ENCODE results near the gene FAM136A. TPM values are rescaled to one million over a fixed set of nuclear protein-coding genes. Genes with fewer than 3 reads are reported as not detected.

The FAM136A gene
- total and polyA plus RNA-seq, 2 of the 13 experiments (the other 11 are each of a cell fraction or from before 2014, with no cell fraction given), result 77.8 to 126 TPM

DNA sequence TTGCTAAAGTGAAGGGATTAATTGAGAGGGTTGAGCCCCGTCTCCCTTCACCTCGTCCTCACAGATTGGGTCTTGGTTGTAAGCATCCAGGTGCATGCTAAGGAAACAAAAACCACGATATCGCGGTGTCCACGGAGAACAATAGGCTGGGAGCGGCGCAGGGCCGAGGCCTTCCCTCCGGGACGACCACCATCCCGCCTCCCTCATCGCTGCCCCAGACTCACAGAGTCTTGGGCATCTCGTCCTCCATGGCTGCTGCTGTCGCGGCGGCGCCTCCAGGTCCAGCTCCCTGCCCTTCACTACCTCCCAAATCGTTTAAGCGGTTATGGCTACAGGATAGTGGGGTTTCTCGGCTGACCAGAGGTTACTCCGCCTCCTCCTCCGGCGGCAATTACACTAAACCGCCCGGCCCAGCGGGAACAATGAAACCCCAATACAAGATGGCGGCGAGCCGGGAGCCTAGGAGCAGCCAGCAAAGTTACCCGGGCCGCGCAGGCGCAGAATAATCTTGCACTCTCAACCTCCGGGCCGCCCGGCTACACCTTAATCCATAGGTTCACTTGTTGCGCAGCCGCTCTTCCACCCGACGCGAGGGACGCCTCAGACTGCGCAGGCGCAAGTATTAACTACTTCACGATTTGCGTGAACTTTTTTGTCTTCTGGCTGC lies 53.6 kb downstream of the FAM136A start, which contains the start of gene TIA1 (continued):
- TF ChIP-seq PATZ1 (CRISPR knock-in tag; IDR thresholded peaks at IDR 0.05) (0 out of 2 replicates have a peak, but pooled peaks have one; percentile 7), ZNF577 (CRISPR knock-in tag; IDR thresholded peaks at IDR 0.05; ENCODE audit: borderline replicate concordance, low read depth) (0 out of 2 replicates have a peak, but pooled peaks have one; percentile 39), ZNF709 (CRISPR knock-in tag; IDR thresholded peaks at IDR 0.05) (peak; percentile 79; the same call in 1 of the 2 replicates), ZNF550 (CRISPR knock-in tag; IDR thresholded peaks at IDR 0.05; ENCODE audit: borderline replicate concordance) (no peak), SMARCC2 (IDR thresholded peaks at IDR 0.05) (no peak), POLR2A (IDR thresholded peaks at IDR 0.05; ENCODE audit: insufficient read depth in 1 of 2, low read depth in 2 of 2, low read length in 2 of 2) (peak; percentile 92 to 98), ZBTB44 (CRISPR knock-in tag; IDR thresholded peaks at IDR 0.05) (peak; percentile 87), SNAPC2 (CRISPR knock-in tag; IDR thresholded peaks at IDR 0.05) (peak; percentile 83; the same call in 1 of the 2 replicates), ZNF143 (CRISPR knock-in tag; IDR thresholded peaks at IDR 0.05) (no peak), LRRFIP1 (CRISPR knock-in tag; conservative IDR thresholded peaks at IDR 0.05) (no peak), FLYWCH1 (CRISPR knock-in tag; IDR thresholded peaks at IDR 0.05) (no peak), HOXA3 (CRISPR knock-in tag; IDR thresholded peaks at IDR 0.05) (peak; percentile 94), PAWR (CRISPR knock-in tag; IDR thresholded peaks at IDR 0.05; ENCODE audit: borderline replicate concordance) (no peak; the same call in 1 of the 2 replicates), NR2F2 (IDR thresholded peaks at IDR 0.05; ENCODE audit: borderline replicate concordance, low read depth) (0 out of 2 replicates have a peak, but pooled peaks have one; percentile 9), RFX3 (CRISPR knock-in tag; IDR thresholded peaks at IDR 0.05) (no peak), HMG20B (CRISPR knock-in tag; conservative IDR thresholded peaks at IDR 0.05) (no peak), SETDB1 (CRISPR knock-in tag; IDR thresholded peaks at IDR 0.05; ENCODE audit: borderline replicate concordance) (no peak), JDP2 (CRISPR knock-in tag; IDR thresholded peaks at IDR 0.05; ENCODE audit: borderline replicate concordance) (0 out of 2 replicates have a peak, but pooled peaks have one; percentile 15), PRMT3 (CRISPR knock-in tag; IDR thresholded peaks at IDR 0.05; ENCODE audit: borderline replicate concordance, low read depth) (no peak), CHD2 (IDR thresholded peaks at IDR 0.05; ENCODE audit: low read depth, low read length) (peak; percentile 79), FOXC1 (CRISPR knock-in tag; IDR thresholded peaks at IDR 0.05; ENCODE audit: borderline replicate concordance) (peak; percentile 81; the same call in 1 of the 2 replicates)
- TF ChIP-seq, protein P1, sequence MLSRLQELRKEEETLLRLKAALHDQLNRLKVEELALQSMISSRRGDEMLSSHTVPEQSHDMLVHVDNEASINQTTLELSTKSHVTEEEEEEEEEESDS (CRISPR knock-in tag; IDR thresholded peaks at IDR 0.05; ENCODE audit: borderline replicate concordance), result peak; percentile 77; the same call in 1 of the 2 replicates
- TF ChIP-seq, protein P2, sequence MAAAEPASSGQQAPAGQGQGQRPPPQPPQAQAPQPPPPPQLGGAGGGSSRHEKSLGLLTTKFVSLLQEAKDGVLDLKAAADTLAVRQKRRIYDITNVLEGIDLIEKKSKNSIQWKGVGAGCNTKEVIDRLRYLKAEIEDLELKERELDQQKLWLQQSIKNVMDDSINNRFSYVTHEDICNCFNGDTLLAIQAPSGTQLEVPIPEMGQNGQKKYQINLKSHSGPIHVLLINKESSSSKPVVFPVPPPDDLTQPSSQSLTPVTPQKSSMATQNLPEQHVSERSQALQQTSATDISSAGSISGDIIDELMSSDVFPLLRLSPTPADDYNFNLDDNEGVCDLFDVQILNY (CRISPR knock-in tag; conservative IDR thresholded peaks at IDR 0.05), result peak; percentile 61; the same call in 1 of the 2 replicates

Measured in HepG2 (cell line).